ENCODE results near the gene TRPC4AP. TPM values are rescaled to one million over a fixed set of nuclear protein-coding genes. Genes with fewer than 3 reads are reported as not detected.
A peak's percentile ranks its signal among the peaks of the same experiment; 100 is the strongest.

TRPC4AP gene
- total RNA-seq, 2 donors from 2014 or later = 32.4 to 39.2 TPM

GRCh38 chr20:34987288-34988190 is 105.1 kb downstream of the TRPC4AP start:
- Histone ChIP-seq H3K4me1 (peaks cover 0 to 47% of the 10 kb centered on the region in 2 donors), H3K4me3 (no peak overlapping the region), H3K27ac (peak overlapping the region in 1 of 2 donors; percentile 85), H3K27me3 (no peaks in the 10 kb centered on the region), H3K36me3 (peaks cover 48% of the 10 kb centered on the region), H3K9me3 (no peaks in the 10 kb centered on the region)
- no peak for DNase-seq (ENCODE audit: low spot score)
- no peak for TF ChIP-seq CTCF (IDR thresholded peaks at IDR 0.05)

GRCh38 chr20:34986311-34987287 is 106.0 kb downstream of the TRPC4AP start:
- DNase-seq (ENCODE audit: low spot score) = no peak
- Histone ChIP-seq H3K36me3 (peaks cover 44% of the 10 kb centered on the region), H3K4me1 (peaks cover 0 to 53% of the 10 kb centered on the region in 2 donors), H3K4me3 (no peak overlapping the region), H3K27me3 (no peaks in the 10 kb centered on the region), H3K9me3 (no peaks in the 10 kb centered on the region), H3K27ac (peak overlapping the region; percentile 85 to 98)
- no peak for TF ChIP-seq CTCF (IDR thresholded peaks at IDR 0.05)

GRCh38 chr20:34985461-34986310 is 106.9 kb downstream of the TRPC4AP start:
- Histone ChIP-seq H3K4me1 (peaks cover 0 to 55% of the 10 kb centered on the region in 2 donors), H3K36me3 (peaks cover 38% of the 10 kb centered on the region), H3K27ac (peak overlapping the region; percentile 85 to 98), H3K27me3 (no peaks in the 10 kb centered on the region), H3K9me3 (no peaks in the 10 kb centered on the region), H3K4me3 (no peak overlapping the region)
- no peak for TF ChIP-seq CTCF (IDR thresholded peaks at IDR 0.05)
- no peak for DNase-seq (ENCODE audit: low spot score)

GRCh38 chr20:34984756-34985261 is 107.8 kb downstream of the TRPC4AP start:
- Histone ChIP-seq H3K9me3 (no peaks in the 10 kb centered on the region), H3K4me3 (no peak overlapping the region), H3K36me3 (peaks cover 29% of the 10 kb centered on the region), H3K27me3 (no peaks in the 10 kb centered on the region), H3K4me1 (peaks cover 0 to 61% of the 10 kb centered on the region in 2 donors), H3K27ac (peak overlapping the region; percentile 85 to 98)
- no peak for DNase-seq (ENCODE audit: low spot score)
- no peak for TF ChIP-seq CTCF (IDR thresholded peaks at IDR 0.05)
